ENCODE results near the gene HSPBAP1. TPM values are rescaled to one million over a fixed set of nuclear protein-coding genes. Genes with fewer than 3 reads are reported as not detected.

HSPBAP1 gene
- total and polyA plus RNA-seq, 2 of the 13 experiments (the other 11 are each of a cell fraction or from before 2014, with no cell fraction given), result 4.2 to 5.1 TPM

DNA sequence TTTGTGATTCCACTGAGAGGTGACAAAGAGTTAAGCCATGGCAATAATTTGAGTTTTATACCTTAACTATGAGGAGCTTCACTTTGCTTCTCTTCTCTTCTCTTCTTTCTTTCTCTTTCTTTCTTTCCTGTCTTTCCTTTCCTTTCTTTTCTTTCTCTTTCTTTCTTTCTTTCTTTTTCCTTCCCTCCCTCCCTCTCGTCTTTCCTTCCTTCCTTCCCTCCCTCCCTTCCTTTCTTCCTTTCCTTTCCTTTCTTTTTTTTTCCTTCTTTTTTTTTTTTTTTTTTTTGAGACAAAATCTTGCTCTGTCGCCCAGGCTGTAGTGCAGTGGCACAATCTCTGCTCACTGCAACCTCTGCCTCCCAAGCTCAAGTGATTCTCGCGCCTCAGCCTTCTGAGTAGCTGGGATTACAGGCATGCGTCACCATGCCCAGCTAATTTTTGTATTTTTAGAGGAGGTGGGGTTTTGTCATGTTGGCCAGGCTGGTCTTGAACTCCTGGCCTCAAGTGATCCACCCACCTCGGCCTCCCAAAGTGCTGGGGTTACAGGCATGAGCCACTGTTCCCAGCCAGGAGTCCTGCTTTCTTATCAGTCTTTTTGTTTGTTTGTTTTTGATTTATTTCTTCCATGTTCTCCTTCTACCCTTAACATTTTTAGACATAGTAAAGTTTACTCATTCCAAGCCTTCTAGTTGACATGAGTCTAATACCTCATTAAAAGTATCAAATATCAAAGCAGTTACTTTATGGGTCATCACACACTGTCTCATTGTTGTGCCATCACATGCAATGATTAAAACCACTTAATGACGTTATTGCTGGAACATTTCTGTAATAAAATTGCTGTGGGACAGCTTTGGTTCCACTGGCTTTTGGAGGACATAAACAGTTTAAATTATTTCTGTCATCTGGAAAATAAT, 31.1 kb upstream of the HSPBAP1 start:
- POLR2A ChIA-PET, result no interaction called here
- Histone ChIP-seq H3K79me2 (ENCODE audit: insufficient read depth, low read length) (no peaks in the 10 kb centered on the region), H3K4me1 (ENCODE audit: insufficient read depth, low read length) (no peaks in the 10 kb centered on the region), H4K20me1 (ENCODE audit: insufficient read depth, low read length) (no peaks in the 10 kb centered on the region), H2AFZ (ENCODE audit: low read length) (no peak overlapping the region), H3K4me3 (replicated peaks in 1 of 3; ENCODE audit: insufficient read depth in 1 of 3, low read depth in 2 of 3, low read length in 3 of 3) (no peak overlapping the region), H3K9ac (ENCODE audit: insufficient read depth, low read depth, low read length) (no peak overlapping the region), H3K36me3 (replicated peaks in 1 of 2; ENCODE audit: control insufficient read depth in 1 of 2, insufficient read depth in 2 of 2, low read length in 2 of 2) (0 out of 5 replicates have a peak, but pooled peaks cover 0 to 9% of the 10 kb centered on the region in 2 experiments), H3K27me3 (ENCODE audit: control insufficient read depth in 1 of 2, insufficient read depth in 2 of 2, low read length in 2 of 2) (no peaks in the 10 kb centered on the region), H3K4me2 (ENCODE audit: low read depth, low read length) (no peak overlapping the region), H3K9me3 (ENCODE audit: low read length) (no peaks in the 10 kb centered on the region), H3K27ac (ENCODE audit: extremely low read length, insufficient read depth, low read length) (no peak overlapping the region)
- CTCF ChIA-PET (ENCODE audit: low intra/inter-chr PET ratio, low total read pairs), result no interaction called here
- intact Hi-C loops (cut with micrococcal nuclease; ENCODE audit: unreplicated experiment), result no loop called here
- BruUV-seq (replicated peaks), result no TSS peak
- FAIRE-seq (no peak), DNase-seq (ENCODE audit: low spot score) (no peak), ATAC-seq (no peak)
- in situ Hi-C loops (cut with HindIII; ENCODE audit: extremely low pct_ligation_motif_present, low pct_unique_long_range_greater_than_20kb), result no loop called here
- no peak for TF ChIP-seq ZNF652 (CRISPR knock-in tag; IDR thresholded peaks at IDR 0.05; ENCODE audit: borderline replicate concordance, low read depth)
- no peak for TF ChIP-seq ZNF274 (CRISPR knock-in tag; IDR thresholded peaks at IDR 0.05)
- TF ChIP-seq, protein P1, sequence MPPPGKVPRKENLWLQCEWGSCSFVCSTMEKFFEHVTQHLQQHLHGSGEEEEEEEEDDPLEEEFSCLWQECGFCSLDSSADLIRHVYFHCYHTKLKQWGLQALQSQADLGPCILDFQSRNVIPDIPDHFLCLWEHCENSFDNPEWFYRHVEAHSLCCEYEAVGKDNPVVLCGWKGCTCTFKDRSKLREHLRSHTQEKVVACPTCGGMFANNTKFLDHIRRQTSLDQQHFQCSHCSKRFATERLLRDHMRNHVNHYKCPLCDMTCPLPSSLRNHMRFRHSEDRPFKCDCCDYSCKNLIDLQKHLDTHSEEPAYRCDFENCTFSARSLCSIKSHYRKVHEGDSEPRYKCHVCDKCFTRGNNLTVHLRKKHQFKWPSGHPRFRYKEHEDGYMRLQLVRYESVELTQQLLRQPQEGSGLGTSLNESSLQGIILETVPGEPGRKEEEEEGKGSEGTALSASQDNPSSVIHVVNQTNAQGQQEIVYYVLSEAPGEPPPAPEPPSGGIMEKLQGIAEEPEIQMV (CRISPR knock-in tag; IDR thresholded peaks at IDR 0.05; ENCODE audit: low read depth), result no peak
- TF ChIP-seq JUN (CRISPR knock-in tag; IDR thresholded peaks at IDR 0.05), result no peak
- TF ChIP-seq, protein P2, sequence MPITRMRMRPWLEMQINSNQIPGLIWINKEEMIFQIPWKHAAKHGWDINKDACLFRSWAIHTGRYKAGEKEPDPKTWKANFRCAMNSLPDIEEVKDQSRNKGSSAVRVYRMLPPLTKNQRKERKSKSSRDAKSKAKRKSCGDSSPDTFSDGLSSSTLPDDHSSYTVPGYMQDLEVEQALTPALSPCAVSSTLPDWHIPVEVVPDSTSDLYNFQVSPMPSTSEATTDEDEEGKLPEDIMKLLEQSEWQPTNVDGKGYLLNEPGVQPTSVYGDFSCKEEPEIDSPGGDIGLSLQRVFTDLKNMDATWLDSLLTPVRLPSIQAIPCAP (CRISPR knock-in tag; IDR thresholded peaks at IDR 0.05; ENCODE audit: low read depth), result no peak
- TF ChIP-seq, protein P3, sequence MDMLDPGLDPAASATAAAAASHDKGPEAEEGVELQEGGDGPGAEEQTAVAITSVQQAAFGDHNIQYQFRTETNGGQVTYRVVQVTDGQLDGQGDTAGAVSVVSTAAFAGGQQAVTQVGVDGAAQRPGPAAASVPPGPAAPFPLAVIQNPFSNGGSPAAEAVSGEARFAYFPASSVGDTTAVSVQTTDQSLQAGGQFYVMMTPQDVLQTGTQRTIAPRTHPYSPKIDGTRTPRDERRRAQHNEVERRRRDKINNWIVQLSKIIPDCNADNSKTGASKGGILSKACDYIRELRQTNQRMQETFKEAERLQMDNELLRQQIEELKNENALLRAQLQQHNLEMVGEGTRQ (IDR thresholded peaks at IDR 0.05; ENCODE audit: low read depth, low read length), result no peak
- TF ChIP-seq, protein P3 (CRISPR knock-in tag; IDR thresholded peaks at IDR 0.05; ENCODE audit: borderline replicate concordance), result no peak
- WGBS (ENCODE audit: low lambda C conversion rate), result 95% methylated on average over 7 of the region's 7 CpGs

Data from HepG2 (cell line).